Neuronal stem cell (in vitro differentiated cells): ENCODE measurements around the gene FEZ2.

Experiments
- DNase-seq: peaks from one replicate; pipeline ENCODE4 v3.0.0-alpha.2; 2013; ENCODE audit warnings: low spot score
- H2AFZ ChIP-seq: one replicate; pipeline ENCODE4 v1.6.1; 2013; ENCODE audit warnings: mild to moderate bottlenecking, low read length, inconsistent platforms
- H2AK5ac ChIP-seq: 2 replicates; pipeline ENCODE4 v1.6.1; 2013; ENCODE audit warnings: low read depth, mild to moderate bottlenecking, inconsistent platforms, low read length, moderate library complexity, mixed read lengths
- H2BK120ac ChIP-seq: 2 replicates; pipeline ENCODE4 v1.6.1; 2013; ENCODE audit warnings: low read depth, mild to moderate bottlenecking, inconsistent platforms, low read length, moderate library complexity, mixed read lengths
- H2BK12ac ChIP-seq: one replicate; pipeline ENCODE4 v1.6.1; 2013; ENCODE audit warnings: low read length, inconsistent platforms
- H2BK15ac ChIP-seq: 2 replicates; pipeline ENCODE4 v1.6.1; 2013; ENCODE audit warnings: mild to moderate bottlenecking, low read length, inconsistent platforms, mixed read lengths
- H2BK5ac ChIP-seq: one replicate; pipeline ENCODE4 v1.6.1; 2013; ENCODE audit warnings: inconsistent platforms, mild to moderate bottlenecking, low read length, moderate library complexity
- H3K14ac ChIP-seq: one replicate; pipeline ENCODE4 v1.6.1; 2013; ENCODE audit warnings: low read length, inconsistent platforms
- H3K18ac ChIP-seq: 2 replicates; pipeline ENCODE4 v1.6.1; 2013; ENCODE audit warnings: low read length, inconsistent platforms
- H3K23ac ChIP-seq: 2 replicates; pipeline ENCODE4 v1.6.1; 2013; ENCODE audit warnings: low read depth, mild to moderate bottlenecking, mixed read lengths, low read length, inconsistent platforms; ENCODE audit not compliant: poor library complexity
- H3K27ac ChIP-seq: replicated peaks from 3 replicates; pipeline ENCODE4 v1.5.1; 2013; ENCODE audit warnings: low read length, inconsistent platforms
- H3K27me3 ChIP-seq, 3 experiments: 2 replicates each; pipeline ENCODE4 v1.6.1; 2013; ENCODE audit warnings: low read length in 3 of 3, mild to moderate bottlenecking in 2 of 3, inconsistent platforms in 1 of 3, low read depth in 1 of 3, mixed read lengths in 1 of 3, moderate library complexity in 1 of 3; ENCODE audit not compliant: control insufficient read depth in 3 of 3, insufficient read depth in 3 of 3
- H3K36me3 ChIP-seq, 2 donors: replicated peaks in 1 of 2; 2 replicates each; pipeline ENCODE4 v1.6.1; 2013; ENCODE audit warnings: low read length in 2 of 2; ENCODE audit not compliant: control insufficient read depth in 2 of 2, insufficient read depth in 2 of 2
- H3K4ac ChIP-seq: 2 replicates; pipeline ENCODE4 v1.6.1; 2013; ENCODE audit warnings: inconsistent platforms, mild to moderate bottlenecking, low read length, moderate library complexity
- H3K4me1 ChIP-seq, 2 donors: 1 replicate in 1 of 2; 2 replicates in 1 of 2; pipeline ENCODE4 v1.6.1; 2013; ENCODE audit warnings: low read length in 2 of 2, low read depth in 1 of 2; ENCODE audit not compliant: control insufficient read depth in 2 of 2, insufficient read depth in 1 of 2
- H3K4me2 ChIP-seq: one replicate; pipeline ENCODE4 v1.6.1; 2013; ENCODE audit warnings: mild to moderate bottlenecking, low read length, inconsistent platforms; ENCODE audit not compliant: insufficient read depth, poor library complexity, severe bottlenecking
- H3K4me3 ChIP-seq, 2 donors: 2 replicates each; pipeline ENCODE4 v1.5.1; 2013; ENCODE audit warnings: low read length in 2 of 2, mild to moderate bottlenecking in 2 of 2, inconsistent platforms in 1 of 2, moderate library complexity in 1 of 2
- H3K79me1 ChIP-seq: one replicate; pipeline ENCODE4 v1.6.1; 2013; ENCODE audit warnings: low read depth, mild to moderate bottlenecking, inconsistent platforms, low read length, moderate library complexity
- H3K9ac ChIP-seq: one replicate; pipeline ENCODE4 v1.6.1; 2013; ENCODE audit warnings: mild to moderate bottlenecking, low read depth, low read length, inconsistent platforms; ENCODE audit not compliant: poor library complexity
- H3K9me3 ChIP-seq, 2 donors: replicated peaks in 1 of 2; 2 replicates each; pipeline versions ENCODE3 to v1.6.1; 2013; ENCODE audit warnings: low read length in 2 of 2, mild to moderate bottlenecking in 2 of 2, inconsistent platforms in 1 of 2, low read depth in 1 of 2, mixed read lengths in 1 of 2, moderate library complexity in 1 of 2; ENCODE audit not compliant: control insufficient read depth in 2 of 2, insufficient read depth in 1 of 2
- H4K8ac ChIP-seq: one replicate; pipeline ENCODE4 v1.6.1; 2013; ENCODE audit warnings: low read depth, mild to moderate bottlenecking, inconsistent platforms, low read length, moderate library complexity
- H4K91ac ChIP-seq: one replicate; pipeline ENCODE4 v1.6.1; 2013; ENCODE audit warnings: low read length, low read depth, mild to moderate bottlenecking, inconsistent platforms; ENCODE audit not compliant: poor library complexity
- WGBS, 2 donors: extraction: QIAGEN DNeasy Blood & Tissue Kit; methylation state at CpG; one replicate each; pipeline ENCODE4 v1.1.7; 2013; ENCODE audit warnings: missing lambda C conversion rate in 2 of 2, mixed read lengths in 1 of 2; ENCODE audit not compliant: insufficient read length in 2 of 2, insufficient replicate concordance in 1 of 2; ENCODE audit errors: extremely low coverage in 2 of 2; 5-methylcytosine and 5-hydroxymethylcytosine counted together

FEZ2 gene

GRCh38 chr2:36626756-36627155 is 28.8 kb upstream of the FEZ2 start:
- DNase-seq = no peak
- H3K27ac ChIP-seq = no peak overlapping the region
- no peak overlapping the region for H2BK15ac ChIP-seq
- no peak overlapping the region for H3K9ac ChIP-seq
- no peaks in the 10 kb centered on the region for H3K27me3 ChIP-seq
- no peak overlapping the region for H3K4me3 ChIP-seq
- no peak overlapping the region for H3K4ac ChIP-seq
- H2BK12ac ChIP-seq = no peak overlapping the region
- H4K8ac ChIP-seq = no peak overlapping the region
- H3K23ac ChIP-seq = no peak overlapping the region
- no CpG with 5 or more reads among the region's 3 CpGs for WGBS, 2 donors
- H3K9me3 ChIP-seq = peaks cover 6 to 8% of the 10 kb centered on the region in 2 donors
- no peaks in the 10 kb centered on the region for H3K36me3 ChIP-seq
- no peak overlapping the region for H4K91ac ChIP-seq
- no peak overlapping the region for H2AFZ ChIP-seq
- H2BK5ac ChIP-seq = no peak overlapping the region
- no peaks in the 10 kb centered on the region for H3K79me1 ChIP-seq
- H2BK120ac ChIP-seq = no peak overlapping the region
- H3K4me2 ChIP-seq = no peak overlapping the region
- no peak overlapping the region for H2AK5ac ChIP-seq
- H3K14ac ChIP-seq = no peak overlapping the region
- no peak overlapping the region for H3K18ac ChIP-seq
- no peaks in the 10 kb centered on the region for H3K4me1 ChIP-seq

- Histone ChIP-seq H2BK5ac (no peak overlapping the region), H2BK12ac (no peak overlapping the region), H2AFZ (no peak overlapping the region), H3K14ac (no peak overlapping the region), H2AK5ac (no peak overlapping the region), H3K4ac (no peak overlapping the region), H4K91ac (no peak overlapping the region), H3K79me1 (no peaks in the 10 kb centered on the region), H4K8ac (no peak overlapping the region), H3K23ac (no peak overlapping the region), H2BK15ac (no peak overlapping the region), H3K9ac (no peak overlapping the region), H3K4me3 (no peak overlapping the region), H2BK120ac (no peak overlapping the region), H3K18ac (no peak overlapping the region), H3K27me3 (no peaks in the 10 kb centered on the region), H3K36me3 (no peaks in the 10 kb centered on the region), H3K27ac (no peak overlapping the region), H3K4me1 (no peaks in the 10 kb centered on the region), H3K9me3 (peaks cover 6 to 8% of the 10 kb centered on the region in 2 donors), H3K4me2 (no peak overlapping the region)
- DNase-seq = no peak
- no CpG with 5 or more reads among the region's 3 CpGs for WGBS, 2 donors
Observed at GRCh38 chr2:36626071-36626470, 28.1 kb upstream of the FEZ2 start.

- no CpG with 5 or more reads among the region's 2 CpGs for WGBS, 2 donors
- DNase-seq = no peak
- no peak overlapping the region for H3K4me2 ChIP-seq
- no peak overlapping the region for H3K23ac ChIP-seq
- H3K9ac ChIP-seq = no peak overlapping the region
- H3K36me3 ChIP-seq = no peaks in the 10 kb centered on the region
- H3K18ac ChIP-seq = no peak overlapping the region
- no peak overlapping the region for H2AFZ ChIP-seq
- H3K4me3 ChIP-seq = no peak overlapping the region
- H3K4ac ChIP-seq = no peak overlapping the region
- no peak overlapping the region for H2BK12ac ChIP-seq
- no peak overlapping the region for H3K27ac ChIP-seq
- no peaks in the 10 kb centered on the region for H3K79me1 ChIP-seq
- H2BK15ac ChIP-seq = no peak overlapping the region
- H4K8ac ChIP-seq = no peak overlapping the region
- H2BK120ac ChIP-seq = no peak overlapping the region
- no peaks in the 10 kb centered on the region for H3K27me3 ChIP-seq
- no peak overlapping the region for H4K91ac ChIP-seq
- H3K4me1 ChIP-seq = no peaks in the 10 kb centered on the region
- no peak overlapping the region for H2BK5ac ChIP-seq
- no peak overlapping the region for H2AK5ac ChIP-seq
- H3K9me3 ChIP-seq = peaks cover 3 to 7% of the 10 kb centered on the region in 2 donors
- no peak overlapping the region for H3K14ac ChIP-seq
Observed at GRCh38 chr2:36625304-36625703, 27.3 kb upstream of the FEZ2 start.

- Histone ChIP-seq H3K14ac (no peak overlapping the region), H3K4ac (no peak overlapping the region), H4K91ac (no peak overlapping the region), H2BK5ac (no peak overlapping the region), H3K18ac (no peak overlapping the region), H3K23ac (no peak overlapping the region), H2BK12ac (no peak overlapping the region), H2BK120ac (no peak overlapping the region), H3K4me2 (no peak overlapping the region), H3K4me3 (no peak overlapping the region), H2BK15ac (no peak overlapping the region), H3K27me3 (no peaks in the 10 kb centered on the region), H4K8ac (no peak overlapping the region), H3K4me1 (peaks cover 0 to 2% of the 10 kb centered on the region in 2 donors), H2AFZ (no peak overlapping the region), H3K9me3 (peaks cover 1% of the 10 kb centered on the region in 2 donors), H3K36me3 (no peaks in the 10 kb centered on the region), H3K27ac (no peak overlapping the region), H2AK5ac (no peak overlapping the region), H3K9ac (no peak overlapping the region), H3K79me1 (no peaks in the 10 kb centered on the region)
- WGBS, 2 donors = no CpG with 5 or more reads among the region's 2 CpGs
- DNase-seq = no peak
Observed at GRCh38 chr2:36620321-36620720, 22.4 kb upstream of the FEZ2 start.
